Smooth muscle cell of the pulmonary artery (primary cell): ENCODE measurements around the gene USP9Y. TPM values are rescaled to one million over a fixed set of nuclear protein-coding genes. Genes with fewer than 3 reads are reported as not detected.

ENCODE experiments used
- total RNA-seq: library from RNA; depleted of rRNA; stranded (reverse); fragments of >200 nt; gene quantifications from 2 replicates; pipeline ENCODE4 v1.2.3, GENCODE V29; 2014

The USP9Y gene
- total RNA-seq, result 26.5 and 28.2 TPM in 2 replicates

GRCh38 chrY:12701181-12701695 is at the start of gene USP9Y:
Gene USP9Y (plus strand): TSS chrY:12701231. CDS start chrY:12709448, 8,217 bp downstream.

GRCh38 chrY:12904618-12905516 is 203.8 kb downstream of the USP9Y start, which contains the start of gene DDX3Y:
Gene DDX3Y (plus strand): TSS chrY:12904868. CDS start chrY:12904937, 69 bp downstream.

Other genes starting within 250 kb of the USP9Y start
- gene DDX3Y, start 203.6 kb downstream of the USP9Y start, total RNA-seq, result 93.4 and 104 TPM in 2 replicates